GM20000 (cell line): ENCODE data around the gene EP300.
"Not testable (repeated sequence)": the region's sequence is repeated elsewhere in the genome, so short reads cannot be mapped to it uniquely, and the experiment has no call there.

ENCODE experiments used
- DNase-seq: peaks from one replicate; pipeline ENCODE4 v3.0.0; 2012; ENCODE audit warnings: low spot score
- CTCF ChIP-seq: IDR thresholded peaks from 2 replicates; pipeline ENCODE4 v1.5.1; 2012; ENCODE audit warnings: mild to moderate bottlenecking, control low read depth; ENCODE audit errors: extremely low read depth, missing control alignments

The EP300 gene

GRCh38 chr22:41117127-41117965, 25.0 kb downstream of the EP300 start:
- DNase-seq, result no peak

DNA sequence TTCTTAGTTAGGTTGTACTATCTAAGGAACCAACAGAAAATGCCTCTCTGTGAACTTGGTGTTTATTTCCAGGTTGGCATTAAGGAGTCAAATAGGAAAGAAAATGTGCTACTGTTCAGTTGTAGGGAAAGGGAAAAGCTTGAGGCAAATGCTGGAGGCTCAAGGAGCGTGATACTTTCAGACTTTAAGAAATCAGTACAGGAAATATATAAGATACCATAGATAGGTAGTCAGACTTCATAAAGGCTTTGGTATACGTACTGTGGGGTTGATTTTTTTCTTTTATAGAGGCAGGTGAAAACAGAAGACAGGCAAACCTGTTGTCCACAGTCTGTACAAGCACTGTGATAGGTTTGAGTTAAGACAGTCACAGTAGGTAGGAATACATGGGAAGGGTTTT, 30.8 kb downstream of the EP300 start:
- DNase-seq, result no peak
- no peak for TF ChIP-seq CTCF

More at GRCh38 chr22:41117127-41117965, 25.0 kb downstream of the EP300 start:
- no peak for TF ChIP-seq CTCF

GRCh38 chr22:41124086-41124485, 31.7 kb downstream of the EP300 start:
- no peak for TF ChIP-seq CTCF
- no peak for DNase-seq

- DNase-seq, result no peak
- TF ChIP-seq CTCF, result no peak
Measured at GRCh38 chr22:41127451-41127850, 35.1 kb downstream of the EP300 start.

DNA sequence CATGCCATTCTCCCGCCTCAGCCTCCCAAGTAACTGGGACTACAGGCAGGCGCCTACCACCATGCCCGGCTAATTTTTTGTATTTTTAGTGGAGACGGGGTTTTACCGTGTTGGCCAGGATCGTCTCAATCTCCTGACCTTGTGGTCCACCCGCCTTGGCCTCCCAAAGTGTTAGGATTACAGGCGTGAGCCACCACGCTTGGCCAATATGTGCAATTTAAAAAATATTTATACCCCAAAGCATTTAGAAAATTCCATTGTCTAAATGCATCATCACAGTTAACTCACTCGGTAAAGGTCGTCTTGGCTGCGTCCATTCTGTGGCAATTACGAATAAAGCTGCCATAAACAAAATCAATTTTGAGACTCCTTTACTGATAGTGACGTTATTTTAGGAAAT, 36.2 kb downstream of the EP300 start:
- TF ChIP-seq CTCF, result no peak
- DNase-seq, result no peak

DNA sequence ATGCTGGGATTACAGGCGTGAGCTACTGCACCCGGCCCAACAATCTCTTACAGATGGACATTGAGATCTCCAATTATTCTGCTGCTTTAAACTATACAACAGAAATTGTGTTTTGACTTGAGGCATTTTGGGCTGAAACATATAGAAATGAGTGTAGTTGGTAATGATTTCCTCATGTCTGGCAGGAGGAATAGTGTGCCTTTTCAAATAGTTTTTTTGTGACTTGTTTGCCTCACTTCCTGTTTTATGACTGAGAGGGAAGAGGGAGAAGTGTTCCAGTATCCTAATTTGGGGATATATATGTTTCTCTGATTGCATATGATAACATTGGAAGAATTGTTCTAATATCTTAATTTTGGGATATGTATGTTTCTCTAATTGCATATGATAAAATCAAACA, 40.2 kb downstream of the EP300 start:
- DNase-seq, result no peak
- no peak for TF ChIP-seq CTCF

- DNase-seq, result no peak
- no peak for TF ChIP-seq CTCF
Measured at GRCh38 chr22:41140365-41140957, 48.1 kb downstream of the EP300 start.

GRCh38 chr22:41145921-41146320, 53.5 kb downstream of the EP300 start:
- not testable (repeated sequence) for DNase-seq
